GM13976 (cell line): Measurements from ENCODE around the gene PGLYRP1.

ENCODE experiments used
- DNase-seq: peaks from one replicate; pipeline ENCODE4 v3.0.0; 2012; ENCODE audit warnings: low spot score
- in situ Hi-C: fragments of 300-500 bp; cut with MboI; formaldehyde crosslinking; loops from one replicate; pipeline ENCODE4 v1.12.0; 2022; ENCODE audit warnings: low sequenced_read_pairs, mixed read lengths, inconsistent platforms; ENCODE audit not compliant: unreplicated experiment
- TF ChIP-seq, protein P1 (sequence below): IDR thresholded peaks from 2 replicates; pipeline ENCODE4 v1.5.1; 2012; ENCODE audit warnings: borderline replicate concordance, mild to moderate bottlenecking; ENCODE audit not compliant: insufficient read depth; ENCODE audit errors: extremely low read depth, missing control alignments, control extremely low read depth

The PGLYRP1 gene

DNA sequence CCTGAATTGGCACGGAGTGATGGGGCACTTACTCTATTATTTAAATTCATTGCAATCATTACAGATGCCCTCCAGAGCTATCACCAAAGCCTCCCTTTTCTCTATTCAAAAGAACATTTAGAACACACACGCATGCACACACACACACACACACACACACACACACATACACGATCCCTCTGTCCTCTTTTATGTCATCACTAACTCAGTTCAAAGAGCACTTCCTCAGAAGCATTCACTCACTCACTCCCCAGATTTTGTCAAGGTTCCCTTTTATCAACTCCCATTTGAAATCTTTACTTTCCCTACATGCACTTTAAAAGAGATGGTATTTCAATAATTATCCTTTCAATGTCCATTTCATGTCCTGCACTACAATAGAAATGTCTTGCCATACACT, 40.3 kb upstream of the PGLYRP1 start:
- no peak for DNase-seq
- in situ Hi-C loops = no loop called here
- TF ChIP-seq, protein P1, sequence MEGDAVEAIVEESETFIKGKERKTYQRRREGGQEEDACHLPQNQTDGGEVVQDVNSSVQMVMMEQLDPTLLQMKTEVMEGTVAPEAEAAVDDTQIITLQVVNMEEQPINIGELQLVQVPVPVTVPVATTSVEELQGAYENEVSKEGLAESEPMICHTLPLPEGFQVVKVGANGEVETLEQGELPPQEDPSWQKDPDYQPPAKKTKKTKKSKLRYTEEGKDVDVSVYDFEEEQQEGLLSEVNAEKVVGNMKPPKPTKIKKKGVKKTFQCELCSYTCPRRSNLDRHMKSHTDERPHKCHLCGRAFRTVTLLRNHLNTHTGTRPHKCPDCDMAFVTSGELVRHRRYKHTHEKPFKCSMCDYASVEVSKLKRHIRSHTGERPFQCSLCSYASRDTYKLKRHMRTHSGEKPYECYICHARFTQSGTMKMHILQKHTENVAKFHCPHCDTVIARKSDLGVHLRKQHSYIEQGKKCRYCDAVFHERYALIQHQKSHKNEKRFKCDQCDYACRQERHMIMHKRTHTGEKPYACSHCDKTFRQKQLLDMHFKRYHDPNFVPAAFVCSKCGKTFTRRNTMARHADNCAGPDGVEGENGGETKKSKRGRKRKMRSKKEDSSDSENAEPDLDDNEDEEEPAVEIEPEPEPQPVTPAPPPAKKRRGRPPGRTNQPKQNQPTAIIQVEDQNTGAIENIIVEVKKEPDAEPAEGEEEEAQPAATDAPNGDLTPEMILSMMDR = no peak

DNA sequence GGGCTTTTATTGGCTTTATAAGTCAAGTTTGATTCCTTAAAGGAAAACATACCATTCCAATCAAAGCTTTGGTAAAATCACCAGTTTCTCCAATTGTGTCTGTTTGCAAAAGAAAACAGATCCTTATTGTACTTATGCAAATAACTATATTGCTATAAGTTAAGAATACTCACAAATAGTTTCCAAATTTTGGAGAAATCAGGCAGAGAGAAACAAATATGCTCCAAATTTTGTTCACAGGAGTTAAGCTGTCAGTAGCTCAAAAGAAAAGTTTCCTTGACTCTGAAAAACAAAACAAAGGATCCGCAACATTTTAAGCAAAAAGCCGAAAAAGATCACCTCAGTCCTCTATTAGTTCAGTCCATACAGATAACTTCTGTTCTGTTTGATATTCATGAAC, 37.2 kb upstream of the PGLYRP1 start:
- no peak for DNase-seq
- in situ Hi-C loops = no loop called here
- TF ChIP-seq, protein P1 = no peak

DNA sequence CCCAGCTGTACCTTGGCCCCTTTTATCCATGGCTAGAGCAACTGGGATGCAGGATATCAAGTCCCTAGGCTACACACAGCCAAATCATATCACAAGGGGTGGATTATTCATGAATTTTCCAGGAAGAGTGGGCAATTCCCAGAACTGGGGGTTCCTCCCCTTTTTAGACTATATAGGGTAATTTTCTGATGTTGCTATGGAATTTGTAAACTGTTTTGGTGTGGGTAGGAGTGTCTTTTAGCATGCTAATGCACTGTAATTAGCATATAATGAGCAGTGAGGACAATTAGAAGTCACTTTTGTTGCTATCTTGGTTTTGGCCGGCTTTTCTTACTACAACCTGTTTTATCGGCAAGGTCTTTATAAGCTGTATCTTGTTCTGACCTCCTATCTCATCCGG, 35.9 kb upstream of the PGLYRP1 start:
- in situ Hi-C loops = no loop called here
- DNase-seq = no peak
- TF ChIP-seq, protein P1 = no peak

DNA sequence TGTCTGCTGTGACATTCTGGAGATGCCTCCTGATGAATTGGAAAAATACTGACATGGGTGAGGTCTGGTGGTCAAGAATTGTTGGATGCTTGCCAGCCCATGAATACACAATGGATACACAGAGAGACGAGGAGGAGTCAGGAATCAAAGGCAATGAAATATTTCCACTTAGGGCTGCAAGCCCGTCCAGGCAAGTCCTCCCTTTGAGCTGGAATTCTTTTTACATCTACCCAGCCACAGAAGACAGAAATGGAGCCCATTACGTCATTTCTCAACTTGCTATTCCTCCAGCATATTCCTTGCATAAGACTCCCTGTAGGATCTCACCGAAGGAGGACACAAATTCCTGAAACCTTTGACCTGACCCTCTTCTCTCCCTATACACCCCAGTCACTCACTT, 33.7 kb upstream of the PGLYRP1 start:
- DNase-seq = no peak
- in situ Hi-C loops = no loop called here
- TF ChIP-seq, protein P1 = no peak

DNA sequence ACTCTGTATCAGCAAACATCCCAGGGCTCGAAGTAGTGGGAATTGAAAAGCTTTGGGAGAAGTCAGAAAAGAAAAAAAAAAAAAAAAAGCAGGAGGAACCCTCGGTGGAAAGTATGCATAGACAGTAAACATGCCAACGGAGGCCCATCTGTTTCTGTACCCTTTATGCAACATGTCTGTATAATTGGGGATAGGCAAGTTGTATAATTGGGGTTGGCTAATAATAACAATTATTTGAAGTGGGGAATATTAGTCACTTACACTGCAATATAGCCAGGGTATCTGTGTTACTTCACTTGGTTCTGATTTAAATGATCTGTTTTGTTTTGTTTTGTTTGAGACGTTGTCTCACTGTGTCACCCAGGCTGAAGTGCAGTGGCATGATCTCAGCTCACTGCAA, 30.0 kb upstream of the PGLYRP1 start:
- DNase-seq = no peak
- TF ChIP-seq, protein P1 = no peak
- in situ Hi-C loops = no loop called here

DNA sequence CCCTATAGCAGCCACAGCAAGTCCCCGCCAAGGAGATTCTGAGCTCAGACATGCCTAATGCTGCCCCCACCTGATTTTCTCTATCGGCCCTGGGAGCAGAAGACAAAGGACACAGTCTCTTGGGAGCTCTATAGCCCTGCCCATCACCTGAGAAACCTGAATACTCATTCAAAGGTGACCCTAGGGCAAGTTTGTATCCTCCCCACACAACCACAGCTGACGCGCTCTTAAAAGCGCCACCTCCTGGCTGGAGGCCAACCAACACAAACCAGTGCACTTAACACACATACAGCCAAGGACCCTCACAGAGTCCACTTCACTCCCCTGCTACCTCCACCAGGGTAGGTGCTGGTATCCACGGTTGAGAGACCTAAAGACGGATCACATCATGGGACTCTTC, 26.7 kb upstream of the PGLYRP1 start:
- in situ Hi-C loops = no loop called here
- TF ChIP-seq, protein P1 = peak; percentile 20
- DNase-seq = no peak

DNA sequence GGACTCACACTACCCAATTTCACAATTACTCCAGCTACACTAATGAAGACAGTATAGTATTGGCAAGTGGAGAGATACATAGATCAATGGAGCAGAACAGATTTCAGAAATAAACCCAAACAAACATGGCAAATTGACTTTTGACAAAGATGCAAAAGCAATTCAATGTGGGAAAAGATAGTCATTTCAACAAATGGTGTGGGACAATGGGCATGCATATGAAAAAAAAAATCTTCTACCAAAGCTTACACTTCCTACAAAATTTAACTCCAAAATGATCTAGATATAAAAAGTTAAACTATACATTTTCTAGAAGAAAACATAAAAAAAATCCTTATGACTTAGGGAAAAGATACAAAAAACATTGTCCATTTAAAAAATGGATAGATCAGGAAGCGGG, 20.7 kb upstream of the PGLYRP1 start:
- in situ Hi-C loops = no loop called here
- DNase-seq = no peak
- TF ChIP-seq, protein P1 = no peak
